H9 (cell line): Measurements from ENCODE around the gene PGLYRP4. TPM values are rescaled to one million over a fixed set of nuclear protein-coding genes. Genes with fewer than 3 reads are reported as not detected.

ENCODE experiments used
- DNase-seq: peaks from one replicate; pipeline ENCODE4 v3.0.0-alpha.2; 2017
- H2AFZ ChIP-seq: one replicate; pipeline ENCODE4 v1.6.1; 2013; ENCODE audit warnings: mild to moderate bottlenecking, low read length, control low read depth, moderate library complexity
- H2AK5ac ChIP-seq: 2 replicates; pipeline ENCODE4 v1.6.1; 2013; ENCODE audit warnings: low read length, control low read depth, mixed read lengths; ENCODE audit not compliant: insufficient read length
- H2BK120ac ChIP-seq: one replicate; pipeline ENCODE4 v1.6.1; 2013; ENCODE audit warnings: low read depth, mild to moderate bottlenecking, low read length, control low read depth, inconsistent platforms; ENCODE audit not compliant: poor library complexity, severe bottlenecking
- H2BK12ac ChIP-seq: 2 replicates; pipeline ENCODE4 v1.6.1; 2013; ENCODE audit warnings: low read length, control low read depth, mixed read lengths, low read depth; ENCODE audit not compliant: insufficient read length
- H2BK15ac ChIP-seq: 2 replicates; pipeline ENCODE4 v1.6.1; 2013; ENCODE audit warnings: low read depth, low read length, control low read depth
- H2BK20ac ChIP-seq: one replicate; pipeline ENCODE4 v1.6.1; 2013; ENCODE audit warnings: low read depth, mild to moderate bottlenecking, low read length, control low read depth, inconsistent platforms; ENCODE audit not compliant: poor library complexity, severe bottlenecking
- H2BK5ac ChIP-seq: 2 replicates; pipeline ENCODE4 v1.6.1; 2013; ENCODE audit warnings: low read length, control low read depth, mixed read lengths; ENCODE audit not compliant: insufficient read length
- H3K14ac ChIP-seq: 2 replicates; pipeline ENCODE4 v1.6.1; 2013; ENCODE audit warnings: low read length, control low read depth; ENCODE audit not compliant: insufficient read depth
- H3K18ac ChIP-seq: 2 replicates; pipeline ENCODE4 v1.6.1; 2013; ENCODE audit warnings: low read depth, mild to moderate bottlenecking, mixed read lengths, low read length, control low read depth; ENCODE audit not compliant: insufficient read length
- H3K23ac ChIP-seq: 2 replicates; pipeline ENCODE4 v1.6.1; 2013; ENCODE audit warnings: low read length, control low read depth, mixed read lengths, low read depth; ENCODE audit not compliant: insufficient read length
- H3K23me2 ChIP-seq: 2 replicates; pipeline ENCODE4 v1.6.1; 2013; ENCODE audit warnings: low read depth, mild to moderate bottlenecking, mixed read lengths, low read length, control low read depth; ENCODE audit not compliant: insufficient read length, poor library complexity, severe bottlenecking
- H3K27ac ChIP-seq: 2 replicates; pipeline ENCODE4 v1.5.1; 2013; ENCODE audit warnings: low read length, control low read depth, mixed read lengths, low read depth; ENCODE audit not compliant: insufficient read length
- H3K27me3 ChIP-seq: 2 replicates; pipeline ENCODE4 v1.6.1; 2013; ENCODE audit warnings: low read length, control low read depth, inconsistent platforms; ENCODE audit not compliant: insufficient read depth
- H3K4ac ChIP-seq: 2 replicates; pipeline ENCODE4 v1.6.1; 2013; ENCODE audit warnings: low read depth, mild to moderate bottlenecking, control low read depth, inconsistent platforms, low read length, moderate library complexity
- H3K4me1 ChIP-seq: 2 replicates; pipeline ENCODE4 v1.6.1; 2013; ENCODE audit warnings: low read length, control low read depth, inconsistent platforms; ENCODE audit not compliant: insufficient read depth
- H3K4me2 ChIP-seq: 2 replicates; pipeline ENCODE4 v1.6.1; 2013; ENCODE audit warnings: low read length, control low read depth, mixed read lengths; ENCODE audit not compliant: insufficient read length, insufficient read depth
- H3K56ac ChIP-seq: 2 replicates; pipeline ENCODE4 v1.6.1; 2013; ENCODE audit warnings: low read depth, mild to moderate bottlenecking, mixed read lengths, low read length, control low read depth; ENCODE audit not compliant: insufficient read length
- H3K79me1 ChIP-seq: 2 replicates; pipeline ENCODE4 v1.6.1; 2013; ENCODE audit warnings: low read depth, mild to moderate bottlenecking, moderate library complexity, low read length, control low read depth, inconsistent platforms; ENCODE audit not compliant: insufficient read depth, poor library complexity, severe bottlenecking
- H3K79me2 ChIP-seq: 2 replicates; pipeline ENCODE4 v1.6.1; 2013; ENCODE audit warnings: low read length, control low read depth, inconsistent platforms; ENCODE audit not compliant: insufficient read depth
- H3K9ac ChIP-seq: 2 replicates; pipeline ENCODE4 v1.6.1; 2013; ENCODE audit warnings: low read length, control low read depth, mixed read lengths; ENCODE audit not compliant: insufficient read length; ENCODE audit errors: extremely low read depth
- H3K9me3 ChIP-seq: one replicate; pipeline ENCODE4 v1.6.1; 2013; ENCODE audit warnings: low read depth, low read length, inconsistent platforms; ENCODE audit not compliant: control insufficient read depth
- H3T11ph ChIP-seq: one replicate; pipeline ENCODE4 v1.6.1; 2013; ENCODE audit warnings: mild to moderate bottlenecking, low read length, control low read depth, inconsistent platforms
- H4K20me1 ChIP-seq: one replicate; pipeline ENCODE4 v1.6.1; 2013; ENCODE audit not compliant: control insufficient read depth, insufficient read length, insufficient read depth
- H4K5ac ChIP-seq: 2 replicates; pipeline ENCODE4 v1.6.1; 2013; ENCODE audit warnings: low read depth, mild to moderate bottlenecking, mixed read lengths, low read length, control low read depth; ENCODE audit not compliant: insufficient read length
- H4K8ac ChIP-seq: replicated peaks from 2 replicates; pipeline ENCODE4 v1.6.1; 2013; ENCODE audit warnings: low read length, control low read depth, mixed read lengths, low read depth; ENCODE audit not compliant: insufficient read length
- H4K91ac ChIP-seq: 2 replicates; pipeline ENCODE4 v1.6.1; 2013; ENCODE audit warnings: low read depth, mild to moderate bottlenecking, moderate library complexity, mixed read lengths, low read length, control low read depth; ENCODE audit not compliant: insufficient read length
- H3K27ac Mint-ChIP-seq, 3 experiments: 2 replicates in 2 of 3; 3 replicates in 1 of 3; pipeline ENCODE4 v1.8.0; 2020 to 2021; ENCODE audit warnings: mixed read lengths in 3 of 3, mild to moderate bottlenecking in 1 of 3, moderate library complexity in 1 of 3
- H3K27me3 Mint-ChIP-seq: 2 replicates; pipeline ENCODE4 v1.8.0; 2021; ENCODE audit warnings: low read depth, mild to moderate bottlenecking, moderate library complexity, mixed read lengths
- H3K36me3 Mint-ChIP-seq, 3 experiments: 2 replicates in 2 of 3; 3 replicates in 1 of 3; pipeline ENCODE4 v1.8.0; 2020 to 2021; ENCODE audit warnings: low read depth in 3 of 3, mixed read lengths in 3 of 3; ENCODE audit not compliant: insufficient read depth in 1 of 3
- H3K4me1 Mint-ChIP-seq, 2 experiments: 2 replicates each; pipeline ENCODE4 v1.8.0; 2020; ENCODE audit warnings: mixed read lengths in 2 of 2
- H3K4me3 Mint-ChIP-seq, 2 experiments: 2 replicates in 1 of 2; 3 replicates in 1 of 2; pipeline ENCODE4 v1.8.0; 2020 to 2021; ENCODE audit warnings: mild to moderate bottlenecking in 2 of 2, mixed read lengths in 2 of 2, moderate library complexity in 1 of 2
- H3K9me3 Mint-ChIP-seq, 2 experiments: 2 replicates in 1 of 2; 3 replicates in 1 of 2; pipeline ENCODE4 v1.8.0; 2020; ENCODE audit warnings: mild to moderate bottlenecking in 2 of 2, mixed read lengths in 2 of 2, moderate library complexity in 1 of 2
- WGBS: extraction: QIAGEN DNeasy Blood & Tissue Kit; methylation state at CpG from one replicate; pipeline ENCODE4 v1.1.7; 2013; ENCODE audit warnings: missing lambda C conversion rate, low lambda C conversion rate, mixed read lengths; ENCODE audit not compliant: insufficient read length; ENCODE audit errors: extremely low coverage; 5-methylcytosine and 5-hydroxymethylcytosine counted together
- total RNA-seq: library from RNA; stranded (reverse); gene quantifications from 2 replicates; pipeline ENCODE4 v1.2.1, GENCODE V29; 2021
- TF ChIP-seq, protein P1 (sequence below): fragments of 200-600 bp; sonication (generic); conservative IDR thresholded peaks from 3 replicates; pipeline ENCODE4 v1.8.0; 2021; ENCODE audit warnings: antibody characterized with exemption, mild to moderate bottlenecking

Gene PGLYRP4
- total RNA-seq, 1 experiment from 2014 or later: not detected

- Histone ChIP-seq H3K9me3 (no peaks in the 10 kb centered on the region), H4K5ac (no peak overlapping the region), H3K56ac (no peak overlapping the region), H2BK12ac (no peak overlapping the region), H3K79me1 (no peaks in the 10 kb centered on the region), H2BK5ac (no peak overlapping the region), H3K4ac (no peak overlapping the region), H3T11ph (no peak overlapping the region), H2BK15ac (no peak overlapping the region), H3K9ac (no peak overlapping the region), H3K4me2 (no peak overlapping the region), H3K14ac (no peak overlapping the region), H3K23me2 (no peaks in the 10 kb centered on the region), H2BK20ac (no peak overlapping the region), H3K18ac (no peak overlapping the region), H2BK120ac (no peak overlapping the region), H4K20me1 (no peaks in the 10 kb centered on the region), H3K27ac (no peak overlapping the region), H2AFZ (no peak overlapping the region), H4K8ac (no peak overlapping the region), H2AK5ac (no peak overlapping the region), H4K91ac (no peak overlapping the region), H3K27me3 (no peaks in the 10 kb centered on the region), H3K4me1 (peaks cover 3% of the 10 kb centered on the region; the same call in 1 of the 2 replicates), H3K79me2 (no peaks in the 10 kb centered on the region), H3K23ac (no peak overlapping the region)
- Mint-ChIP-seq H3K4me3 (no peak overlapping the region), H3K4me1 (peaks cover 7 to 12% of the 10 kb centered on the region in 2 experiments; a peak in 3 of 4 replicates), H3K27me3 (peaks cover 13% of the 10 kb centered on the region), H3K27ac (peak overlapping the region in 1 of 3 experiments; percentile 72; a peak in 1 of 7 replicates), H3K9me3 (no peaks in the 10 kb centered on the region), H3K36me3 (no peaks in the 10 kb centered on the region; a peak in 1 of 7 replicates)
- WGBS: no CpG with 5 or more reads among the region's 6 CpGs
- TF ChIP-seq, protein P1, sequence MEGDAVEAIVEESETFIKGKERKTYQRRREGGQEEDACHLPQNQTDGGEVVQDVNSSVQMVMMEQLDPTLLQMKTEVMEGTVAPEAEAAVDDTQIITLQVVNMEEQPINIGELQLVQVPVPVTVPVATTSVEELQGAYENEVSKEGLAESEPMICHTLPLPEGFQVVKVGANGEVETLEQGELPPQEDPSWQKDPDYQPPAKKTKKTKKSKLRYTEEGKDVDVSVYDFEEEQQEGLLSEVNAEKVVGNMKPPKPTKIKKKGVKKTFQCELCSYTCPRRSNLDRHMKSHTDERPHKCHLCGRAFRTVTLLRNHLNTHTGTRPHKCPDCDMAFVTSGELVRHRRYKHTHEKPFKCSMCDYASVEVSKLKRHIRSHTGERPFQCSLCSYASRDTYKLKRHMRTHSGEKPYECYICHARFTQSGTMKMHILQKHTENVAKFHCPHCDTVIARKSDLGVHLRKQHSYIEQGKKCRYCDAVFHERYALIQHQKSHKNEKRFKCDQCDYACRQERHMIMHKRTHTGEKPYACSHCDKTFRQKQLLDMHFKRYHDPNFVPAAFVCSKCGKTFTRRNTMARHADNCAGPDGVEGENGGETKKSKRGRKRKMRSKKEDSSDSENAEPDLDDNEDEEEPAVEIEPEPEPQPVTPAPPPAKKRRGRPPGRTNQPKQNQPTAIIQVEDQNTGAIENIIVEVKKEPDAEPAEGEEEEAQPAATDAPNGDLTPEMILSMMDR: no peak
- DNase-seq: peak; percentile 20
Measured at GRCh38 chr1:153397924-153398651, 49.4 kb upstream of the PGLYRP4 start.
